Activated naive CD4-positive, alpha-beta T cell treated with anti-CD3 and anti-CD28 coated beads, Interleukin-2, amount 10 ng/mL, durations not matched to agents 7 days and 5 days (primary cell): ENCODE results near the gene ADCY2.

ENCODE experiments used
- CTCF ChIA-PET: fragments of 350-600 bp; sonication (Branson Sonifier 250); formaldehyde crosslinking; loops from one replicate; lab custom pipeline; 2021; ENCODE audit warnings: antibody characterized with exemption; lab: Charles Lee
- DNase-seq: peaks from one replicate; pipeline ENCODE4 v3.0.0-alpha.2; 2020
- H3K27ac Mint-ChIP-seq: one replicate; pipeline ENCODE4 v1.8.0; 2021; ENCODE audit warnings: mild to moderate bottlenecking, moderate library complexity, mixed read lengths
- H3K27me3 Mint-ChIP-seq: one replicate; pipeline ENCODE4 v1.8.0; 2021; ENCODE audit warnings: mild to moderate bottlenecking, mixed read lengths
- H3K36me3 Mint-ChIP-seq: one replicate; pipeline ENCODE4 v1.8.0; 2021; ENCODE audit warnings: mixed read lengths
- H3K4me1 Mint-ChIP-seq: one replicate; pipeline ENCODE4 v1.8.0; 2021; ENCODE audit warnings: mixed read lengths
- H3K4me3 Mint-ChIP-seq: one replicate; pipeline ENCODE4 v1.8.0; 2021; ENCODE audit warnings: mild to moderate bottlenecking, moderate library complexity, mixed read lengths
- H3K9me3 Mint-ChIP-seq: one replicate; pipeline ENCODE4 v1.8.0; 2021; ENCODE audit warnings: mixed read lengths

Gene ADCY2

GRCh38 chr5:7759951-7760580 is 364.1 kb downstream of the ADCY2 start:
- no peaks in the 10 kb centered on the region for H3K9me3 Mint-ChIP-seq
- no peak overlapping the region for H3K27ac Mint-ChIP-seq
- no peak for DNase-seq
- CTCF ChIA-PET = no interaction called here
- H3K4me1 Mint-ChIP-seq = no peaks in the 10 kb centered on the region
- H3K27me3 Mint-ChIP-seq = peaks cover 19% of the 10 kb centered on the region
- no peak overlapping the region for H3K4me3 Mint-ChIP-seq
- no peaks in the 10 kb centered on the region for H3K36me3 Mint-ChIP-seq

DNA sequence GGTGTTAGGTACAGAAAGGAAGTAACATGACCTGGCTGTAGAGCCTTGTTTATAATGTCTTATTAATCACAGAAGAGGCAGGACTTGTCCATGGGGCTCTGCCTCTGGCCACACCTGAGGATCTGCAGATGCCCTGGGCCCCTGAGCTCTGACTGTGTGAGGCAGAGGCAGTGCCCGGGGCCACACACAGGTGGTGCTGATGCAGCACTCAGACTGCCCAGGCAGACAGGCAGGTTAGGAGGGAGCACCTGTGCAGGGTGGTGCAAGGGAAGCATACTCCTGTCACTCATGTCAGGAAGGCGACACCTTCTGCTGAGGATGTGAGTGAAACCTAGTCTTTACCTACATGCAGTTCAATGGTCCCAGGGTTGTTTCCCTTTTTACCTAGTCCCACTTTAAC is 366.3 kb downstream of the ADCY2 start:
- H3K4me1 Mint-ChIP-seq = no peaks in the 10 kb centered on the region
- H3K27me3 Mint-ChIP-seq = peaks cover 16% of the 10 kb centered on the region
- H3K27ac Mint-ChIP-seq = no peak overlapping the region
- H3K36me3 Mint-ChIP-seq = no peaks in the 10 kb centered on the region
- H3K9me3 Mint-ChIP-seq = no peaks in the 10 kb centered on the region
- H3K4me3 Mint-ChIP-seq = no peak overlapping the region
- no peak for DNase-seq
- CTCF ChIA-PET = interaction anchor here (1.6 kb wide), 1 partner anchor 16 kb away, joined by 4 read pairs; no protein-coding TSS in a partner anchor

DNA sequence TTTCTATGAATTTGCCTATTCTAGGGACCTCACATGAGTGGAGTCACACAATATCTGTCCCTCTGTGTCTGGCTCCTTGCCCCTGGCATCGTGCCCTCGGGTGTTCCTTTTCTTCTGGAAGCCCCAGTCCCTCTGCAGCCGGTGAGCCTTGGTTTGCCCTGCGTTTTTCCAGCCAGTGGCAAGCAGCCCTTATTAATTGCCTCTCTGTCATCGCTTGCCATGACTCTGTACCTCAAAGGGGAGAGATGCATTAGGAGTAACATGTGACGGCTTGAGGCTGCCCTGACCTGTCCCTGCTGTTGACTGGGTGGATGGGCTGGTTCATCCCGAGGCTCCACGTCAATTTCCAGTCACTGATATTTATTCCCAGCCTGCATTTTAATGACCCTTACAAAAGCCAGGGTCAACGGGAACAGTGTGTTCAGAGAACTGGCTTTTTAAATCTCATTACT is 367.7 kb downstream of the ADCY2 start:
- Mint-ChIP-seq H3K4me3 (no peak overlapping the region), H3K4me1 (no peaks in the 10 kb centered on the region), H3K27ac (no peak overlapping the region), H3K27me3 (peaks cover 11% of the 10 kb centered on the region), H3K9me3 (no peaks in the 10 kb centered on the region), H3K36me3 (no peaks in the 10 kb centered on the region)
- DNase-seq = no peak
- CTCF ChIA-PET = no interaction called here

GRCh38 chr5:7764452-7764851 is 368.5 kb downstream of the ADCY2 start:
- Mint-ChIP-seq H3K27me3 (peaks cover 13% of the 10 kb centered on the region), H3K27ac (no peak overlapping the region), H3K4me3 (no peak overlapping the region), H3K36me3 (no peaks in the 10 kb centered on the region), H3K9me3 (no peaks in the 10 kb centered on the region), H3K4me1 (no peaks in the 10 kb centered on the region)
- CTCF ChIA-PET = no interaction called here
- no peak for DNase-seq

DNA sequence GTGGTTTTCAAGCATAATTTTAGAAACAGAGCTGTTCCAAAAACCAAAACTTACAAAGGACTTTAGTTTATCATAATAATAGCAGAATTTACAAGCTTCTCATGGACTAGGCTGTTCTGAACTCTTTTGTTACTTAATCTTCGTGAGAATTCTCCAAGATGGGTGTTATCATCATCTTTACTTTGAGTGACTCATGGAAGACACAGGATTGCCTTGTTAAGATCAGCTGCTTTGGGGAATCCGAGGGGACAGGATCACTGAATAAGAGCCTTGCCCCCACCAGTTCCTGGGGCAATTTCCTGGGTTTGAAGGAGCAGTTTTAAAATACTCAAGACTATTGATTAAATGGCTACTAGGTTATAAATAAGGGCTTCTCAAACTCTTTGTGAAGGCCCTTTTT is 374.5 kb downstream of the ADCY2 start:
- H3K4me1 Mint-ChIP-seq = no peaks in the 10 kb centered on the region
- no peaks in the 10 kb centered on the region for H3K36me3 Mint-ChIP-seq
- DNase-seq = no peak
- no peak overlapping the region for H3K27ac Mint-ChIP-seq
- CTCF ChIA-PET = no interaction called here
- no peaks in the 10 kb centered on the region for H3K9me3 Mint-ChIP-seq
- H3K4me3 Mint-ChIP-seq = no peak overlapping the region
- peaks cover 36% of the 10 kb centered on the region for H3K27me3 Mint-ChIP-seq

DNA sequence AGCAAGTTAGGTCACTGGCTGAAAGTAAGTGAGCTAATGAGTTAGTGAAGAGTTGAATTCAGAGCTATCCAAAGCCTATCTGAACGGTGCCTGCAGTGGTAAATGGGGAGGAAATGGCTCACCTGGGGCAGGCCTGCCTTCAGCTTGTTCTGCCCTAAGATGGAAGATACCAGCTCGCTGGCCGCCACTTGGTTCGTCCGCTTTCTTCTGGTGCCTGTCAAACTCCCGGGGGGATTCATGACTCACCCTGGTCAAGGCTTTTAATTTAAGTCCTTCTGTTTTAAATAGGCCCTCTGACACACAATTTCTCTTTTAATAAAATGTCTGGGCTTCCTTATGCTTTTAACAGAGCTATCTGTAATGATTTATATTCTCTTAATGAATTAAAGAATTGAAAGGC is 376.2 kb downstream of the ADCY2 start:
- no peak for DNase-seq
- no peak overlapping the region for H3K4me3 Mint-ChIP-seq
- CTCF ChIA-PET = no interaction called here

GRCh38 chr5:7773178-7773577 is 377.2 kb downstream of the ADCY2 start:
- H3K27ac Mint-ChIP-seq = no peak overlapping the region
- H3K27me3 Mint-ChIP-seq = peaks cover 55% of the 10 kb centered on the region
- H3K36me3 Mint-ChIP-seq = no peaks in the 10 kb centered on the region
- DNase-seq = no peak
- H3K9me3 Mint-ChIP-seq = no peaks in the 10 kb centered on the region
- CTCF ChIA-PET = no interaction called here
- H3K4me3 Mint-ChIP-seq = no peak overlapping the region
- no peaks in the 10 kb centered on the region for H3K4me1 Mint-ChIP-seq

More for the DNA sequence above, 376.2 kb downstream of the ADCY2 start:
- Mint-ChIP-seq H3K9me3 (no peaks in the 10 kb centered on the region), H3K27ac (no peak overlapping the region), H3K36me3 (no peaks in the 10 kb centered on the region), H3K4me1 (no peaks in the 10 kb centered on the region), H3K27me3 (peaks cover 51% of the 10 kb centered on the region)

- H3K27ac Mint-ChIP-seq = no peak overlapping the region
- H3K36me3 Mint-ChIP-seq = no peaks in the 10 kb centered on the region
- CTCF ChIA-PET = no interaction called here
- peaks cover 16% of the 10 kb centered on the region for H3K4me1 Mint-ChIP-seq
- no peak for DNase-seq
- peaks cover 71% of the 10 kb centered on the region for H3K27me3 Mint-ChIP-seq
- no peaks in the 10 kb centered on the region for H3K9me3 Mint-ChIP-seq
- H3K4me3 Mint-ChIP-seq = no peak overlapping the region
Measured at GRCh38 chr5:7776442-7776841, 380.5 kb downstream of the ADCY2 start.

GRCh38 chr5:7779019-7780005 is 383.4 kb downstream of the ADCY2 start:
- Mint-ChIP-seq H3K4me3 (no peak overlapping the region), H3K9me3 (no peaks in the 10 kb centered on the region), H3K4me1 (peaks cover 16% of the 10 kb centered on the region), H3K36me3 (no peaks in the 10 kb centered on the region), H3K27me3 (peaks cover 84% of the 10 kb centered on the region), H3K27ac (no peak overlapping the region)
- CTCF ChIA-PET = no interaction called here
- peak; percentile 53 for DNase-seq

GRCh38 chr5:7781899-7782298 is 386.0 kb downstream of the ADCY2 start:
- Mint-ChIP-seq H3K27ac (no peak overlapping the region), H3K4me1 (peaks cover 16% of the 10 kb centered on the region), H3K9me3 (no peaks in the 10 kb centered on the region), H3K4me3 (no peak overlapping the region), H3K27me3 (peaks cover 81% of the 10 kb centered on the region), H3K36me3 (no peaks in the 10 kb centered on the region)
- CTCF ChIA-PET = interaction anchor here (1.3 kb wide), 1 partner anchor 961 kb away, joined by 3 read pairs; no protein-coding TSS in a partner anchor
- DNase-seq = no peak

DNA sequence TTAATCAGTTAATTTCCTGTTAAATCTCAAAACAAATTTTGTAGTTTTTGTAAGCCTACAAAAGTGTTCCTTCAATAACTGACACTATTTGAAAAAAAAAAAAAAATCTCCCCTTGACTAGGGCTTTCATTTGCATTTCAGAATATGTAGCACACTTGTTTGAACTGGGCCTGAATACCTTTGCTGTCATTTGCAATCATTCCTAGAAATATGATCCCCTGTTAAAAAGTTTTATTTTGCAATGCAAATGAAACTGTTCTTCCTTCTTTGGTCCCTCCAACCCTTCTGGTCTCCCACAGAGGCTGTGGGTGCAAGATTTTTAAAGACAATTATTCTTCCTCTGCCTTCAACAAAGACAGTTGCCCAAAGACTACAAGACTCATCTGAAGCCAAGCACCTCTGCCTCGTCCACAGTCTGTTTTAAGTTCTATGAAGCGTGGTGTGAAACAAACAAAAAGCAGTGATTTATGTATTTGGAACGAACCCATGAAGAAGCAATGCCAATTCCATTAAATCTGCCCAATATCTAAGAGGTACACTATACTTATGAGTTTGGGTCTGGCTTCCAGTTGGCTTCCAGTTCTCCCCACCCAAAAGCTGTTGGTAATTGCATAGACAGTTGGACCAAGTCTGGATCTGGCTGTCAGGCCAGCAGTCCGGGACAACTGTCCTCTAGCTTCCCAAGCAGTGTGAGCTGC is 388.9 kb downstream of the ADCY2 start:
- no peaks in the 10 kb centered on the region for H3K36me3 Mint-ChIP-seq
- H3K27me3 Mint-ChIP-seq = peaks cover 58% of the 10 kb centered on the region
- H3K27ac Mint-ChIP-seq = no peak overlapping the region
- CTCF ChIA-PET = no interaction called here
- H3K4me1 Mint-ChIP-seq = peaks cover under 1% of the 10 kb centered on the region
- no peaks in the 10 kb centered on the region for H3K9me3 Mint-ChIP-seq
- DNase-seq = no peak
- H3K4me3 Mint-ChIP-seq = no peak overlapping the region

GRCh38 chr5:7787770-7788169 is 391.8 kb downstream of the ADCY2 start:
- CTCF ChIA-PET = no interaction called here
- no peak for DNase-seq
- Mint-ChIP-seq H3K9me3 (no peaks in the 10 kb centered on the region), H3K27ac (no peak overlapping the region), H3K4me1 (no peaks in the 10 kb centered on the region), H3K4me3 (no peak overlapping the region), H3K27me3 (peaks cover 42% of the 10 kb centered on the region), H3K36me3 (no peaks in the 10 kb centered on the region)

DNA sequence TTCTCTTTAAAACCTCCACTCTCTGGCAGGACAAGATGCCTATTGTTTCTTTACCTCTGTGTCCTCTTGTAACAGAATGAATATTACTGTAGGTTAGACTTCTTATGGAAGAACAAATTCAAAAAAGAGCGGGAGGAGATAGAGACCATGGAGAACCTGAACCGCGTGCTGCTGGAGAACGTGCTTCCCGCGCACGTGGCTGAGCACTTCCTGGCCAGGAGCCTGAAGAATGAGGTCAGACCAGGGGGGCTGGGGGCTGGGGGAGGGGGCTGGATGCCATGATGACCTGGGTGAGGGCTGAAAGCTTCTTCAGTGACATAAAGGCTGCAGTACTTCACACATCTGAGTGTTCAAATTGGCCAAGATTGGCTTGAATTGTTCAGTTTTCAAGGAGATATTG is 393.6 kb downstream of the ADCY2 start:
- H3K27me3 Mint-ChIP-seq = peaks cover 29% of the 10 kb centered on the region
- DNase-seq = no peak
- H3K9me3 Mint-ChIP-seq = no peaks in the 10 kb centered on the region
- no peaks in the 10 kb centered on the region for H3K4me1 Mint-ChIP-seq
- H3K36me3 Mint-ChIP-seq = no peaks in the 10 kb centered on the region
- H3K4me3 Mint-ChIP-seq = no peak overlapping the region
- H3K27ac Mint-ChIP-seq = no peak overlapping the region
- CTCF ChIA-PET = no interaction called here

DNA sequence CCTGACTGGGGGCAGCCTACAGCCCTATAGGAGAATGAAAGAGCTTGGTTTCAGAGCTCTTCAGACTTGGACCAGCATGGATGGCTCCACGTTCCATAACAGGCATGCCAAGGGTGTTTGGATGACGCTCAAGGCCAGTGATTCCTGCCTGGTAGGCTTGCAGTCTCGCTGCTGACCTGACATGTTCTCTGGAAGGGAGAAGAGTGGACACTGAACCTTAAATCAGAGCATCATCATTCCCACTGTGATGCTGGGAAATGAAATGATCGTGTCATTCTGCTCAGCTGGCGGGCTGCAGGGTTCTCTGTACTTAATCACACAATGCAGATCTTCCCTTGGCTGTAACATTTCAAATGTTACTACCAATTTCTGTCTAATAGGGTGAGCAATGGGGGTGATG is 398.0 kb downstream of the ADCY2 start:
- Mint-ChIP-seq H3K36me3 (no peaks in the 10 kb centered on the region), H3K27me3 (peaks cover 31% of the 10 kb centered on the region), H3K4me3 (no peak overlapping the region), H3K27ac (no peak overlapping the region), H3K9me3 (no peaks in the 10 kb centered on the region), H3K4me1 (no peaks in the 10 kb centered on the region)
- CTCF ChIA-PET = no interaction called here
- no peak for DNase-seq
